HepG2 (cell line): Measurements from ENCODE around the gene PARVB. TPM values are rescaled to one million over a fixed set of nuclear protein-coding genes. Genes with fewer than 3 reads are reported as not detected.

Experiments
- ATAC-seq: fragments of 200-7000 bp; cut with Tn5 transposase; 3 replicates; pipeline ENCODE4 v1.9.1; 2020; ENCODE audit warnings: mild to moderate bottlenecking, moderate library complexity
- BruUV-seq: library from RNA; stranded (reverse); fragments of 400-500 nt; replicated peaks from 2 replicates; lab custom pipeline; 2021; lab: Mats Ljungman, UMichigan
- CTCF ChIA-PET: fragments of 300-600 bp; formaldehyde crosslinking; extraction: SDS; loops from one replicate; lab custom pipeline; 2021; ENCODE audit warnings: low total read pairs, inconsistent platforms, low intra/inter-chr PET ratio; lab: Yijun Ruan, JAX
- POLR2A ChIA-PET: fragments of 350-600 bp; sonication (Branson Sonifier 250); formaldehyde crosslinking; loops from one replicate; lab custom pipeline; 2020; ENCODE audit warnings: antibody characterized with exemption, inconsistent platforms; lab: Yijun Ruan, JAX
- DNase-seq: peaks from one replicate; pipeline ENCODE4 v3.0.0-alpha.2; 2015; ENCODE audit warnings: low spot score
- FAIRE-seq: peaks from 3 replicates; lab custom pipeline; 2011; peaks lifted over from hg19 to GRCh38; lab: Jason Lieb, UNC
- H2AFZ ChIP-seq: one replicate; pipeline ENCODE4 v1.6.1; 2011; ENCODE audit warnings: low read length, inconsistent platforms
- H3K27ac ChIP-seq: fragments of 300-600 bp; 3 replicates; pipeline ENCODE4 v1.8.0; 2011; ENCODE audit warnings: mixed run types, mild to moderate bottlenecking, mixed read lengths, low read length, inconsistent platforms; ENCODE audit not compliant: insufficient read depth; ENCODE audit errors: extremely low read length
- H3K27me3 ChIP-seq, 2 experiments: fragments of 200-600 bp in 1 of 2; 2 replicates in 1 of 2; 3 replicates in 1 of 2; pipeline versions ENCODE4 v1.6.0 to v1.8.0; 2011; ENCODE audit warnings: low read length in 2 of 2, mild to moderate bottlenecking in 2 of 2, moderate library complexity in 2 of 2, inconsistent platforms in 1 of 2; ENCODE audit not compliant: insufficient read depth in 2 of 2, control insufficient read depth in 1 of 2
- H3K36me3 ChIP-seq, 2 experiments: fragments of 200-600 bp in 1 of 2; replicated peaks in 1 of 2; 2 replicates in 1 of 2; 3 replicates in 1 of 2; pipeline versions ENCODE4 v1.5.1 to v1.8.0; 2011; ENCODE audit warnings: low read length in 2 of 2, inconsistent platforms in 1 of 2; ENCODE audit not compliant: insufficient read depth in 2 of 2, control insufficient read depth in 1 of 2
- H3K4me1 ChIP-seq: 2 replicates; pipeline ENCODE4 v1.5.1; 2012; ENCODE audit warnings: low read length, inconsistent platforms; ENCODE audit not compliant: insufficient read depth
- H3K4me2 ChIP-seq: 2 replicates; pipeline ENCODE4 v1.6.0; 2011; ENCODE audit warnings: low read depth, low read length, inconsistent platforms
- H3K4me3 ChIP-seq, 3 experiments: fragments of 200-600 bp in 1 of 3; sonication (generic), shearing (Covaris generic) in 1 of 3; replicated peaks in 1 of 3; 2 replicates each; pipeline ENCODE4 v1.5.1; 2011 to 2016; ENCODE audit warnings: low read length in 3 of 3, inconsistent platforms in 2 of 3, low read depth in 2 of 3, mild to moderate bottlenecking in 2 of 3, control low read depth in 1 of 3, mixed read lengths in 1 of 3; ENCODE audit not compliant: insufficient read depth in 1 of 3
- H3K79me2 ChIP-seq: one replicate; pipeline ENCODE4 v1.6.1; 2011; ENCODE audit warnings: low read length, inconsistent platforms; ENCODE audit not compliant: insufficient read depth
- H3K9ac ChIP-seq: 2 replicates; pipeline ENCODE4 v1.6.0; 2011; ENCODE audit warnings: mild to moderate bottlenecking, low read depth, low read length, inconsistent platforms; ENCODE audit not compliant: insufficient read depth
- H3K9me3 ChIP-seq: 2 replicates; pipeline ENCODE4 v1.5.1; 2012; ENCODE audit warnings: mild to moderate bottlenecking, low read length
- H4K20me1 ChIP-seq: 2 replicates; pipeline ENCODE4 v1.6.0; 2011; ENCODE audit warnings: inconsistent platforms, mild to moderate bottlenecking, low read length, moderate library complexity; ENCODE audit not compliant: insufficient read depth
- AFF4 ChIP-seq: sonication (generic); formaldehyde crosslinking; IDR thresholded peaks from 2 replicates; pipeline ENCODE4 v1.4.0; 2020; ENCODE audit warnings: missing genetic modification reagents
- CAMTA2 ChIP-seq: sonication (generic); formaldehyde crosslinking; IDR thresholded peaks from 2 replicates; pipeline ENCODE4 v1.4.0; 2020; ENCODE audit warnings: mild to moderate bottlenecking, missing genetic modification reagents, borderline replicate concordance
- KDM2A ChIP-seq: sonication (generic); formaldehyde crosslinking; IDR thresholded peaks from 2 replicates; pipeline ENCODE4 v1.4.0; 2020; ENCODE audit warnings: low read depth, missing genetic modification reagents, borderline replicate concordance
- KLF9 ChIP-seq: IDR thresholded peaks from 2 replicates; pipeline ENCODE4 v1.6.1; 2016; ENCODE audit warnings: low read depth
- NFE2 ChIP-seq: sonication (generic); formaldehyde crosslinking; IDR thresholded peaks from 2 replicates; pipeline ENCODE4 v1.4.0; 2020; ENCODE audit warnings: missing genetic modification reagents
- RELA ChIP-seq: sonication (generic); formaldehyde crosslinking; IDR thresholded peaks from 2 replicates; pipeline ENCODE4 v1.4.0; 2020; ENCODE audit warnings: missing genetic modification reagents
- ZC3H13 ChIP-seq: sonication (generic); formaldehyde crosslinking; IDR thresholded peaks from 2 replicates; pipeline ENCODE4 v1.8.1; 2023; ENCODE audit warnings: mild to moderate bottlenecking, missing genetic modification reagents, moderate library complexity
- ZNF737 ChIP-seq: sonication (generic); formaldehyde crosslinking; IDR thresholded peaks from 2 replicates; pipeline ENCODE4 v1.5.0; 2020; ENCODE audit warnings: missing genetic modification reagents, mild to moderate bottlenecking, borderline replicate concordance
- ZNF747 ChIP-seq: sonication (generic); formaldehyde crosslinking; IDR thresholded peaks from 2 replicates; pipeline ENCODE4 v1.8.1; 2023; ENCODE audit warnings: missing genetic modification reagents, mild to moderate bottlenecking, borderline replicate concordance
- WGBS: methylation state at CpG from one replicate; pipeline ENCODE4 v1.1.6; 2017; ENCODE audit warnings: low lambda C conversion rate; 5-methylcytosine and 5-hydroxymethylcytosine counted together
- in situ Hi-C: cut with HindIII; loops from 2 replicates; pipeline ENCODE4 v1.10.0; 2017; ENCODE audit warnings: low pct_unique_long_range_greater_than_20kb; ENCODE audit not compliant: extremely low pct_ligation_motif_present
- intact Hi-C: fragments of 100-400 bp; cut with micrococcal nuclease; formaldehyde crosslinking; loops from one replicate; pipeline ENCODE4 v1.10.0; 2022; ENCODE audit not compliant: unreplicated experiment
- polyA plus RNA-seq, 8 experiments: library from polyadenylated mRNA; depleted of rRNA in 3 of 8; stranded (reverse) in 7 of 8; unstranded in 1 of 8; fragments of >200 nt; fragmentation: Illumina TruSeq in 4 of 8; extraction: Trizol in 4 of 8; gene quantifications; 2 replicates each; pipeline versions ENCODE4 v1.2.1 to v1.2.3, GENCODE V29; 2011 to 2016; ENCODE audit warnings: low read depth in 4 of 8, missing spikeins in 1 of 8, mixed read lengths in 1 of 8; ENCODE audit not compliant: insufficient read depth in 1 of 8
- total RNA-seq, 5 experiments: library from RNA; depleted of rRNA; stranded (reverse); fragments of >200 nt; fragmentation: Illumina TruSeq; extraction: Trizol; gene quantifications; 2 replicates each; pipeline ENCODE4 v1.2.3, GENCODE V29; 2016; ENCODE audit warnings: low read depth in 1 of 5
- TF ChIP-seq, protein P1 (sequence below): sonication (generic); formaldehyde crosslinking; IDR thresholded peaks from 2 replicates; pipeline ENCODE4 v1.5.1; 2020; ENCODE audit warnings: missing genetic modification reagents, mild to moderate bottlenecking, borderline replicate concordance

The PARVB gene
- total and polyA plus RNA-seq, 2 of the 13 experiments (the other 11 are each of a cell fraction or from before 2014, with no cell fraction given): 0.11 to 0.15 TPM

DNA sequence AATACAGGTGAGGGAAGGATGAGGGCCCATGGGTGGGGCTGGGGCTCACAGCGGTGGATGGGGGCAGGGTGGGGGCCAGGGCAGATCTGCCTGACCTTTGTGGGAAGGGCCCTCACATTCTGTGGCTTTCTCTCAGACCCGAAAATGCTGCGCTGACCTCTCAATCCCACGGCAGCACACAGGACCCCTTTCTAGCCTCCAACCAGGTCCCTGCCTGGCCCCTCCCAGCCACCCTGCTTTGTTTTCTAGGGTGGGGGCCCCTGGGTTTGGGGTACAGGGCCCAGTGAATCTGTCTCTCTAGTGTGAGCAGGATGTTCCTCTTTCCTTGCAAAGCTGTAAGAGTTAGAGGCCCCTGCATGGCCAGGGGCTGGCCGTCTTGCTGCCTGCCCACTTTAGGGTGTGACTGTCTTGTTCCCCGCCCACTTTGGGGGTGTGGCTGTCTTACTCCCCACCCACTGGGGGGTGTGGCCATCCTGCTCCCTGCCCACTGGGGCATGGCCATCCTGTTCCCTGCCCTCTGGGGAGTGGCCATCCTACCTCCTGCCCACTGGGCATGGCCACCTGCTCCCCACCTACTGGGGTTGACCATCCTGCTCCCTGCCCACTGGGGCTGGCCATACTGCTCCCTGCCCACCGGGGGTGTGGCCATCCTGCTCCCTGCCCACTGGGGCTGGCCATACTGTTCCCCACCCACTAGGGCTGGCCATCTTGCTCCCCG is 168.2 kb downstream of the PARVB start:
- 0% methylated on average over 1 of the region's 8 CpGs for WGBS
- Histone ChIP-seq H3K27me3 (peaks cover 1 to 7% of the 10 kb centered on the region in 2 experiments; a peak in 3 of 5 replicates), H3K9me3 (no peaks in the 10 kb centered on the region), H3K27ac (no peak overlapping the region), H3K4me2 (no peak overlapping the region), H3K4me3 (no peak overlapping the region), H3K79me2 (no peaks in the 10 kb centered on the region), H3K4me1 (no peaks in the 10 kb centered on the region), H3K36me3 (no peaks in the 10 kb centered on the region), H2AFZ (no peak overlapping the region), H4K20me1 (no peaks in the 10 kb centered on the region), H3K9ac (no peak overlapping the region)
- DNase-seq: no peak
- BruUV-seq: no TSS peak
- intact Hi-C loops: no loop called here
- CTCF ChIA-PET: no interaction called here
- FAIRE-seq: no peak
- POLR2A ChIA-PET: no interaction called here
- no peak for TF ChIP-seq KDM2A
- TF ChIP-seq ZNF737 (CRISPR knock-in tag): no peak
- TF ChIP-seq KLF9: no peak
- TF ChIP-seq, protein P1, sequence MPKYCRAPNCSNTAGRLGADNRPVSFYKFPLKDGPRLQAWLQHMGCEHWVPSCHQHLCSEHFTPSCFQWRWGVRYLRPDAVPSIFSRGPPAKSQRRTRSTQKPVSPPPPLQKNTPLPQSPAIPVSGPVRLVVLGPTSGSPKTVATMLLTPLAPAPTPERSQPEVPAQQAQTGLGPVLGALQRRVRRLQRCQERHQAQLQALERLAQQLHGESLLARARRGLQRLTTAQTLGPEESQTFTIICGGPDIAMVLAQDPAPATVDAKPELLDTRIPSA (CRISPR knock-in tag): no peak
- TF ChIP-seq RELA (CRISPR knock-in tag): no peak
- TF ChIP-seq NFE2 (CRISPR knock-in tag): no peak
- TF ChIP-seq CAMTA2: no peak
- no peak for TF ChIP-seq AFF4 (CRISPR knock-in tag)
- no peak for TF ChIP-seq ZNF747
- no peak for TF ChIP-seq ZC3H13 (CRISPR knock-in tag)
- peak; percentile 28; the same call in 2 of the 3 replicates for ATAC-seq
- in situ Hi-C loops: no loop called here
